ENCODE measurements around the gene CRB2. TPM values are rescaled to one million over a fixed set of nuclear protein-coding genes. Genes with fewer than 3 reads are reported as not detected.

CRB2 gene
- polyA plus RNA-seq = under 1 TPM; 0.01 to 0.22 (median 0.10) TPM

GRCh38 chr9:123355761-123356431 lies at the start of gene CRB2:
Gene CRB2, plus strand, starts transcription at chr9:123356197. Its CDS starts 64 bp downstream, at chr9:123356261.
- 47 to 79% (median 64%) methylated on average over 13 to 17 of the region's 17 CpGs for WGBS, 3 donors
- H3K27ac ChIP-seq (ENCODE audit: low read depth, low read length) = no peak within 1 kb of the TSS

- no peak overlapping the region for H3K27ac ChIP-seq (ENCODE audit: low read depth, low read length)
- 70 to 92% (median 84%) methylated on average over 1 of the region's 1 CpG for WGBS, 3 donors
Measured at GRCh38 chr9:123309611-123310010, 46.4 kb upstream of the CRB2 start.

GRCh38 chr9:123310551-123311249 lies 45.3 kb upstream of the CRB2 start:
- WGBS, 3 donors = 42 to 77% (median 68%) methylated on average over 4 of the region's 4 CpGs

GRCh38 chr9:123311250-123311752 lies 44.7 kb upstream of the CRB2 start:
- 63 to 70% (median 64%) methylated on average over 9 of the region's 9 CpGs for WGBS, 3 donors
- H3K27ac ChIP-seq (ENCODE audit: low read depth, low read length) = no peak overlapping the region

More at GRCh38 chr9:123310551-123311249, 45.3 kb upstream of the CRB2 start:
- H3K27ac ChIP-seq (ENCODE audit: low read depth, low read length) = no peak overlapping the region

- WGBS, 3 donors = 61 to 76% (median 62%) methylated on average over 4 of the region's 4 CpGs
- no peak overlapping the region for H3K27ac ChIP-seq (ENCODE audit: low read depth, low read length)
Measured at GRCh38 chr9:123312306-123312877, 43.6 kb upstream of the CRB2 start.

GRCh38 chr9:123314617-123315016 lies 41.4 kb upstream of the CRB2 start:
- 92 to 96% (median 95%) methylated on average over 6 of the region's 6 CpGs for WGBS, 3 donors
- H3K27ac ChIP-seq (ENCODE audit: low read depth, low read length) = no peak overlapping the region

- 71 to 87% (median 74%) methylated on average over 2 of the region's 2 CpGs for WGBS, 3 donors
- H3K27ac ChIP-seq (ENCODE audit: low read depth, low read length) = no peak overlapping the region
Measured at GRCh38 chr9:123315635-123316034, 40.4 kb upstream of the CRB2 start.

GRCh38 chr9:123316053-123316718 lies 39.8 kb upstream of the CRB2 start:
- H3K27ac ChIP-seq (ENCODE audit: low read depth, low read length) = no peak overlapping the region

GRCh38 chr9:123318202-123318601 lies 37.8 kb upstream of the CRB2 start:
- WGBS, 3 donors = 68 to 69% (median 69%) methylated on average over 7 of the region's 7 CpGs
- H3K27ac ChIP-seq (ENCODE audit: low read depth, low read length) = no peak overlapping the region

More at GRCh38 chr9:123316053-123316718, 39.8 kb upstream of the CRB2 start:
- WGBS, 3 donors = 60 to 83% (median 68%) methylated on average over 7 of the region's 7 CpGs

- no peak overlapping the region for H3K27ac ChIP-seq (ENCODE audit: low read depth, low read length)
- WGBS, 3 donors = 70 to 88% (median 77%) methylated on average over 7 of the region's 7 CpGs
Measured at GRCh38 chr9:123318961-123319421, 37.0 kb upstream of the CRB2 start.

- H3K27ac ChIP-seq (ENCODE audit: low read depth, low read length) = no peak overlapping the region
Measured at GRCh38 chr9:123319541-123320339, 36.3 kb upstream of the CRB2 start.

GRCh38 chr9:123320814-123321213 lies 35.2 kb upstream of the CRB2 start:
- WGBS, 3 donors = 86 to 90% (median 89%) methylated on average over 5 of the region's 5 CpGs
- H3K27ac ChIP-seq (ENCODE audit: low read depth, low read length) = no peak overlapping the region

More at GRCh38 chr9:123319541-123320339, 36.3 kb upstream of the CRB2 start:
- 82 to 89% (median 86%) methylated on average over 14 of the region's 14 CpGs for WGBS, 3 donors

- 82 to 88% (median 84%) methylated on average over 7 of the region's 7 CpGs for WGBS, 3 donors
- H3K27ac ChIP-seq (ENCODE audit: low read depth, low read length) = no peak overlapping the region
Measured at GRCh38 chr9:123321616-123322272, 34.3 kb upstream of the CRB2 start.

- H3K27ac ChIP-seq (ENCODE audit: low read depth, low read length) = no peak overlapping the region
- WGBS, 3 donors = 40 to 66% (median 42%) methylated on average over 11 of the region's 11 CpGs
Measured at GRCh38 chr9:123322273-123323195, 33.5 kb upstream of the CRB2 start.

GRCh38 chr9:123323196-123324013 lies 32.6 kb upstream of the CRB2 start:
- H3K27ac ChIP-seq (ENCODE audit: low read depth, low read length) = no peak overlapping the region
- WGBS, 3 donors = 70 to 78% (median 74%) methylated on average over 13 of the region's 13 CpGs

GRCh38 chr9:123324767-123325183 lies 31.2 kb upstream of the CRB2 start:
- WGBS, 3 donors = 70 to 81% (median 71%) methylated on average over 10 of the region's 10 CpGs

More at GRCh38 chr9:123324767-123325183, 31.2 kb upstream of the CRB2 start:
- no peak overlapping the region for H3K27ac ChIP-seq (ENCODE audit: low read depth, low read length)
